GM18505 (cell line): ENCODE data around the gene DRAM1.
"Not testable (repeated sequence)": the region's sequence is repeated elsewhere in the genome, so short reads cannot be mapped to it uniquely, and the experiment has no call there.

Experiments
- ATAC-seq: cut with Tn5 transposase; IDR thresholded peaks from one replicate; pipeline ENCODE4 v1.9.1; 2021; ENCODE audit not compliant: unreplicated experiment
- POLR2A ChIP-seq: IDR thresholded peaks from 4 replicates; pipeline ENCODE4 v1.6.1; 2011; ENCODE audit warnings: borderline replicate concordance; ENCODE audit not compliant: insufficient read depth, insufficient read length; ENCODE audit errors: extremely low read depth

Gene DRAM1

DNA sequence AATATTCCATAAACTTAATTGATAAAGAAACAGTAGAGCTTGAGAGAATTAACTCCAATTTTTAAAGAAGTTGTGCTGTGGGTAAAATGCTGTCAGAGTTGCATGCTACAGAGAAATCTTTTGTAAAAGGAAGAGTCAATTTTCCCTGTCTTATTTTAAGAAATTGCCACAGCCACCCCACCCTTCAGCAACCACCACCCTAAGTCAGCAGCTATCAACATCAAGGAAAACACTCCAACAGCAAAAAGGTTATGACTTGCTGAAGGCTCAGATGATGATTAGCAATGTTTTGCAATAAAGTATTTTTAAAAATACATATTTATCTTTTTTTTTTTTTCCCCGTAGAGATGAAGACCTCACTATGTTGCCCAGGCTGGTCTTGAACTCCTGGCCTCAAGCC is 6.5 kb upstream of the DRAM1 start:
- no peak for ATAC-seq
- no peak for TF ChIP-seq POLR2A

DNA sequence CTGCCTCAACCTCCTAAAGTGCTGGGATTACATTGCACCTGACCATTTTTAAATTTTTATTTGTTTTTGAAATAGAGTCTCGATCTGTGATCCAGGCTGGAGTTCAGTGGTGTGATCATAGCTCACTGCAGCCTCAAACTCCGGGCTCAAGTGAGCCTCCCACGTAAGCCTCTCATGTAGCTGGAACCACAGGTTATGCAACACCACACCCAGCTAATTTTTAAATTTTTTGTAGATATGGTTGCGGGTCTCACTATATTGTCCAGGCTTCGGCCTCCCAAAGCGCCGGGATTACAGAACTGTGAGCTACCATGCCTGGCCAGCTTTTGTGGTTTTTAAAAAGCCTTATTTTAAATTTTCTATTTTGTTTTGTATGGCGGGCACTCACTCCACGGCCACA is 2.2 kb upstream of the DRAM1 start:
- no peak for TF ChIP-seq POLR2A
- ATAC-seq: no peak

DNA sequence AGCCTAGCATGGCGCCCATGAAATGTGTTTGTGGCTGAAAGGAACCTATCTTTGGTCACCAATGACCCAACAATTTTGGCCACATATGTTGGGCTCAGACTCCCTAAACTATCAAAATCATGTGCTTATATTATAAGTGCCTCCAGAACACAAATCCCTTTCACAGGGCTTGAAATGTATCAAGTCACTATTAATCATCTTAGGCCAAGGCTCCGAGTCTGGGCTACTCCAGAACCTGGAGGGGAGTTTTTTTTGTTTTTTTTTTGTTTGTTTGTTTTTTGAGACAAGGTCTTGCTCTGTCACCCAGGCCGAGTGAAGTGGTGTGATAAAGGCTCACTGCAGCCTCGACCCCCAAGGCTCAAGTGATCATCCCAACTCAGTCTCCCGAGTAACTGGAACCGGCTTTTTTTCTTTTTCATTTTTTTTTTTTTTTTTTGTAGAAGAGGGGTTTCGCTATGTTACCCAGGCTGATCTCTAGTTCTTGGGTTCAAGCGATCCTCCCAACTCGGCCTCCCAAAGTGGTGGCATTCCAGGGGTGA is 989 bp upstream of the DRAM1 start:
- no peak for TF ChIP-seq POLR2A
- ATAC-seq: no peak

DNA sequence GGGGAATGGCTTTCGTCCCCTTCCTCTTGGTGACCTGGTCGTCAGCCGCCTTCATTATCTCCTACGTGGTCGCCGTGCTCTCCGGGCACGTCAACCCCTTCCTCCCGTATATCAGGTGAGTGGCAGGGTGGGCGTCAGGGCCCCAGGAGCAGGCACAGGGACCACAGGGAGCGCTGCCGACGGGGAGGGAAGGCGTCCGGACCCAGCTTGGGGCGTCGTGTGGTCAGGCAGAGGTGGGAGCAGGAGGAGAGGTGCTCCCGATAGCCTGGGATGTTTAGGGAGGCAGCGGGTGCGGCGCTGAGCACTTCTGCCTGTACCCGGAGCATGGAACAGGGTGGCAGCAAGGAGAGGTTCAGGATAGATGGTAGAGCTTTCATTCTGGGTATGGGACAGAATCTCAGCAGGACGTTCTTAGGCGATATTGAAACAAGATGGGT is 444 bp downstream of the DRAM1 start:
- ATAC-seq: peak; percentile 19
- TF ChIP-seq POLR2A: no peak

DNA sequence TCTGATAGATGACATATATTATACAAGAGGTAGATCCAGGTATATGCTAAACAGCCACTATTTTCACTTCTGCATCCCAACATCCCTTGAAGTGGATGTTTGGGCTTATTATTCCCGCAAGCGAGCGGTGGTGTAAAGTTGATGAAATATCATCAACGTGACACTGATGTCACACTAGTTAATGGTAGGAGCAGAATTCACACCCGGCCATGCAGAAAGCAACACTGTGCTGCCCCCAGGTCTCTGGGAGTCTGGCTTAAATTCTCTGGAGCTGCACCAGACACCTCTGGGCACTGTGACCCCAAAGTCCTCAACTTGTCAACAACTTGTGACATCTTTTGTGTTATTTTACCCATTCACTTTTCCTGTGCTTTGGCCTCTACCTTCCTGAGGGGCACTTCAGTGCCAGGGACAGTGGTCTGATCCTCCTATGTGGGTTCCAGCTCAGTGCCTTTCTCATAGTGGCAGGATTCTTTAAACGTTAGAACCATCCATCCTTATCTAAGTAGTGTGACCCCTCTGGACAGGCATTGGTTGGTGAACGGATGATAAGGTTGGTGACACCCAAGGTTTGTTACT is 952 bp downstream of the DRAM1 start:
- ATAC-seq: no peak
- no peak for TF ChIP-seq POLR2A

DNA sequence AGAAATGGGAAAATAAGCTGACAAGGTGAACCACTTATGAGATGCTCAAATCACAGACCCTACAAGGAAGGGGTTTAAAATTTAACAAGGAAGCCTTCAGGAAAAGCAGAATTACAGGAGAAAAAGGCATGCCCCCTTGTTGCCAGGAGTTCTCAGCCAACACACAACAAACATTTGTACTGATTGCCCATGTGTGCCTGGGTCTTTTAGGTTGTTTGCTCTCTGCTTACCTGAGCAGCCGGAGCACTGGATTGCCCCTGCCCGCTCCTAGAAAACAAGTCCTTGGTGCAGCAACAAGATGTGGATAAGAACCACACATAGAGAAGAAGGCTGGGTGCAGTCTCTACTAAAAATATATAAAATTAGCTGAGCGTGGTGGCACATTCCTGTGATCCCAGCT is 3.4 kb downstream of the DRAM1 start:
- no peak for ATAC-seq
- no peak for TF ChIP-seq POLR2A

DNA sequence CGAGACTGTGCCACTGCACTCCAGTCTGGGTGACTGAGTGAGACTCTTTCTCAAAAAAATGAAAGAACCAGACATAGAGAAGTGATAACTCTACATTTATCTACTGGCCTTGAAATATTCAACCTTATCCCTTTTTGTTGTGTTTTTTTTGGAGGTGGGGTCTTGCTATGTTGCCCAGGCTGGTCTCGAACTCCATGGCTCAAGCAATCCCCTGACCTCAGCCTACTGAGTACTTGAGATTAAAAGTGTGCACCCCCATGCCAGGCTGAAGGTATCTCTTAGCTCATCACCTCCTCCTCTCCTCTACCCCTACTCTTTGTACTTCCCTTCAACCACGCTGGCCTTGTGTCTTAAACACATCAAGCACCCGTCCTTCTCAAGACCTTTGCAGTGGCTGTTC is 3.8 kb downstream of the DRAM1 start:
- TF ChIP-seq POLR2A: no peak
- no peak for ATAC-seq

DNA sequence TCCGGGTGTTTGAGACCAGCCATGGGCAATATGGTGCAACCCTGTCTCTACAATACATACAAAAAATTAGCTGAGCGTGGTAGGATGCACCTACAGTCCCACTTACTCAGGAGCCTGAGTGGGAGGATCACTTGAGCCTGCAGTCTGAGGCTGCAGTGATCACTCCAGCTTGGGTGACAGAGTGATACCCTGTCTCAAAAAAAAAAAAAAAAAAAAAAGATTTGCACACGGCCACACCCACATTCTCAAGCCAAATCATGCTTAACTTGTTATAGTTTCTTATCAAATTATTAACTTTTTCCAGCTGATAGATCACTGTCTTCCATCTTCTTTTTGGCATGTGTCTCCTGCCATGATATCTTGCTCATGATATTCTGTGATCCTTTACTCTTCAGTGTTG is 6.8 kb downstream of the DRAM1 start:
- TF ChIP-seq POLR2A: peak; percentile 16
- no peak for ATAC-seq

DNA sequence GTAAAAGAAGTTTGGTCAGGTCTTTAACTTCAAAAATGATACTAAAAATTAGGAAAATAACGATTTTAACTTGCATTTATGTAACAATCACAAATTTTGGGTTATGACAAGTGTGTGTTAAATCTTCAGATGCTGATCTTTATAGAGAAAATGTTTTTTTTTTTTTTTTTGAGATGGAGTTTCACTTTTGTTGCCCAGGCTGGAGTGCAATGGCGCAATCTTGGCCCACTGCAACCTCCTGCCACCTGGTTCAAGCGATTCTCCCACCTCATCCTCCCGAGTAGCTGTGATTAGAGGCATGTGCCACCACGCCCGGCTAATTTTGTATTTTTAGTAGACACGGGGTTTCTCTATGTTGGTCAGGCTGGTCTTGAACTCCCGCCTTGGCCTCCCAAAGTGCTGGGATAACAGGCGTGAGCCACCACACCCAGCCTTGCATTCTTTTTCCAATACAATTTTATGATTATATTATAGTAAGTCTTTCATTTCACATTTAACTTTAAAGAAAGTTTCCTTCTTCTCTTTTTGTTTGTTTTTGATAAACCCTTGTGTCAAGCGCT is 7.5 kb downstream of the DRAM1 start:
- not testable (repeated sequence) for ATAC-seq

DNA sequence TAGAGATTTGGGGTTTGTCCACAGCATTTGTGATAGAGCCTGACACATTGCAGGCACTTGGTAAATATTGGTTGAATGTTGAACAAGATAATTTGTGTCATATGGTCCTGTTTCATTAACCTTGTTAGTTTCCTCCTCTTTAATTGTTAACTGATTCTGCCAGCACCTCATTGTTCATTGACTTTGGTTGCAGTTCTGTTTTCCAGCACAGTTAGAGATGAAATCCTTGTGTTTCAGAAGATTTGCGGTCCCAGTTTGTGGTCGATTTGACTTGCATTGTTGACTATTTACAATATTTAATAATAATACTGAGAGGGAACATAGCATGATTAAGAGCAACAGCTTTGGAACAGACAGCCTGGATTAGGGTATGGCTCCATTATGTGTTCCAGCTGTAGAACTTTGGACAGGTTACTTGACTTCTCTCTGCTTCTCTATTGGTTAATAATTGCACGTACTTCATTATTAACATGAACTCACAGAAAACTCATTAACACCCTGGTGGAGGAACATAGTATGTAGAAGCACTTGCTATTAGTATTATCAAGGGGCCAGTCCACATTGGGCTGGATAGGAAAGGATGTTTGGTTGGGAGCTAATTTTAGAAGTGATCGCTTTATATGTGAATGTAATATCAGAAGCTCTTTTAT is 8.7 kb downstream of the DRAM1 start:
- no peak for TF ChIP-seq POLR2A
- ATAC-seq: no peak

DNA sequence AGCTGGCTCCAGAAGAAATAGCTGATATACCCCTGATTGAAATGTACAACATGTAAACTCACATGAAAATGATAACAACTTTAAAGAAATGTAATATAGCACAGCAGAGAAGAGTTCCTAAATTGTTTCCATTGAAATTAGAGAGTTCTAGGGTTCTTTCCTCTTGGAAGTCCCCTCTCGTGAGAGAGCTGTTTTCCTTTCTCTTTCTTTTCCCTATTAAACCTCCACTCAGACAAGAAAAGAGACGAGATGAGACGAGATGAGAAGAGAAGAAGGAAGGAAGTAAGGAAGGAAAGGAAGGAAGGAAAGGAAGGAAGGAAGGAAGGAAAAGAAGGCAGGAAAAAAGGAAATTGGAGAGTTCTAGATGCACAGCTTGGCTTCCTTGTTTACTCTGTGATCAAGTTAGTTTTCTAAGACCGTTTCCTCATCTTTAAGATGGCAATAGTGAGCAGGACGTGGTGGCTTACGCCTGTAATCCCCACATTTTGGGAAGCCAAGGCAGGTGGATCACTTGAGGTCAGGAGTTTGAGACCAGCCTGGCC is 11.9 kb downstream of the DRAM1 start:
- no peak for ATAC-seq
- TF ChIP-seq POLR2A: no peak

DNA sequence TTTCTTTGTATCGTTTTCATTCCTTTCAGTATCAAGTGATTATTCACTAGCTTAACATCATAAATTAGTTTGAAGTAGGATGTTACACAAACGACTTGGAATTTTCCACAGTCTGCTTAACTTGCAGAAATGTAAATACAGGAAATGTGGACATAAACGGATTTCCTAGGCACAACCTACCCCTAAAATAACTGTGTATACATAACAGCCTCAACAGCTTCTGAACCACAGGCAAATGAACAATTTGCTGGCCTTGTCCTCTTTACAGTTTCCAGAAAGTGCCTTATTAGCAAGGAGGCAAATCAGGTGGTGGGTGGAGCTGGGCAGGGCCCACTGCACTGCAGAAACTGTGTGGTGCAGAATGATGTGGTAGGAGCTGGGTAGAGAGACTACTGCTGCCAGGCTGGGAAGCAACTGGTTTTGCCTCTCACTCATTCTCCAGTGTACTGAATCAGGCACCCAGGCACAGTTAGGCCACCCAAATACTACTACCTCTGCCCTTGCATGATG is 14.1 kb downstream of the DRAM1 start:
- peak; percentile 90 for ATAC-seq

DNA sequence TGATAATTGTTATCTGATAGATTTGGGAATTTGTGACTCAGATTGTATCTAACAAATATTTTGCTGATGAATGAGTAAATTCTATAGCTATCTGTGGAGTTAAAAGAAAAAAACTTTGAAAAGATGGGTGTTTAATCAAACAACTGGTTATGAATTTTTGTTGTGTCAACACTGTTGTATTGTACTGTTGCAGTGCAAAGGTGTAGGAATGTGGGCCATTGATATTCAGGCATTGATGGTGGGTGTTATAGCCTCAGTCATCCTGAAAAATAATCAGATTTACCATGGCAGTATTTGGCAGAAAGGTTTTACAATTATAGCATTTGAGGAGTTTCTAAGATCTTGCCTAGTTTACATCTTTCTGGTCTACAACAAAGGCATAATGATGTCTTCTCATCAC is 15.4 kb downstream of the DRAM1 start:
- no peak for TF ChIP-seq POLR2A
- ATAC-seq: no peak

More for the DNA sequence above, 14.1 kb downstream of the DRAM1 start:
- TF ChIP-seq POLR2A: peak; percentile 34

DNA sequence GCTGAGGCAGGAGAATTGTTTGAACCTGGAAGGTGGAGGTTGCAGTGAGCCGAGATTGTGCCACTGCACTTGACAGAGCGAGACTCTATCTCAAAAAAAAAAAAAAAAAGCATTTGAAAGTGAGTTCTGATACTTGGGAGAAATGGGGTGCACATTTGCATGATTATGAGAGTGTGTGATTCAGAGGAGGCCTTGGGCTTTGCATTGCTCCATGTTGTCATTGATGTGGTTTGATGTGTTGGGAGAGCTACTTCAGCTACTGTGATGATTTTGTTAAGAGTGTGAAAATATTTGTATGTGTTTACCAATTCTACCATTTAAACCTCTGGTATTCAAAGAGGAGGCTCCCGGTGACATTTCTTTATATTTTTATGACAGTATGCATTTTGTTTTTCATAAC is 24.4 kb downstream of the DRAM1 start:
- no peak for ATAC-seq

DNA sequence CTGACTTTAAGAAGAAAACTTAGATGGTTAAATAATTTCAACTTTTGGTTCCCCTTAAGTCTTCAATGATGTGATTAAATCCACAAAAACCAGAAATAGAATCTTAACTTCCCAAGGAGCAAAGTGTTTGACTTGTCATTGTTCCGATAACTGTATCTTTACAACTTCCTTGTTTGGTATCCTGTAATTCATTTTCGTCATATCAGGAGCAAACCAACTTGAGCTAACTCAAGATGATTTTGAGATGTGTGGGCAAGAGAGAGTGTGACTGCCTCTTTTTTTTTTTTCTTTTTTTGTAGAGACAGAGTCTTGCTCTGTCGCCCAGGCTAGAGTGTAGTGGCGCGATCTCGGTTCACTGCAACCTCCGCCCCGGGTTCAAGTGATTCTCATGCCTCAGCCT is 25.3 kb downstream of the DRAM1 start:
- ATAC-seq: no peak
- no peak for TF ChIP-seq POLR2A

More for the DNA sequence above, 24.4 kb downstream of the DRAM1 start:
- no peak for TF ChIP-seq POLR2A

DNA sequence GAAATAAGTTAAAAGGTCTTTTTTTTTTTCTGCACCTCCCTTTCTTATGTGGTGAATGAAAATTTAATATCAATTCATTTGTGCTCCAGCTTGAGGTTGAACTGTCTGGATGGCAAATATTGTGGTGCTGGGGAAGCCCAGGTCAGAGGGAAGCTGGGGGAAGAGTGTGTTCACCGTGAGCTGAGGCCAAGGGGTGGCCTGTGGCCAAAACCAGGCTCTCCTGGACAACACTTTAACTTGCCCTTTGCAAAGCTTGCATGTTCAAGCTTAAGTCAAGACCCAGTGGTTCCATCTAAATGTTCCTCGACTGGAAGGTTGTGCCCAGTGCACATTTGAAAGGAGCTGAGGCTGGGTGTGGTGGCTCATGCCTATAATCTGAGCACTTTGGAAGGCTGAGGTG is 28.8 kb downstream of the DRAM1 start:
- no peak for ATAC-seq
- TF ChIP-seq POLR2A: no peak
